DMS 273 treated with DMSO at 0.1 percent for 48 hours (cell line): Measurements from ENCODE around the gene NABP2.
"Not testable (repeated sequence)": the region's sequence is repeated elsewhere in the genome, so short reads cannot be mapped to it uniquely, and the experiment has no call there.

Experiments
- DNase-seq: peaks from one replicate; lab custom pipeline; 2025; lab: John Stamatoyannopoulos, UW

NABP2 gene

GRCh38 chr12:56224102-56224701, at the start of gene NABP2:
TSS of gene NABP2 (plus strand) at chr12:56224342. CDS start at chr12:56224857, 515 bp downstream.
- DNase-seq: peak; percentile 88

GRCh38 chr12:56178347-56178746, 45.8 kb upstream of the NABP2 start:
- no peak for DNase-seq

GRCh38 chr12:56186957-56187356, 37.2 kb upstream of the NABP2 start:
- no peak for DNase-seq

GRCh38 chr12:56188131-56188777, 35.9 kb upstream of the NABP2 start:
- no peak for DNase-seq

- no peak for DNase-seq
Observed at GRCh38 chr12:56188778-56189098, 35.4 kb upstream of the NABP2 start.

GRCh38 chr12:56189099-56189917, 34.8 kb upstream of the NABP2 start, which contains the start of gene SMARCC2:
TSS of gene SMARCC2 (minus strand) at chr12:56189483. CDS start at chr12:56189461, 22 bp downstream.
- DNase-seq: peak; percentile 17

GRCh38 chr12:56189918-56190694, 34.0 kb upstream of the NABP2 start:
- DNase-seq: peak; percentile 58

GRCh38 chr12:56190695-56191155, 33.4 kb upstream of the NABP2 start:
- no peak for DNase-seq

GRCh38 chr12:56192582-56192981, 31.6 kb upstream of the NABP2 start:
- no peak for DNase-seq

- DNase-seq: peak; percentile 62
Observed at GRCh38 chr12:56193025-56193578, 31.0 kb upstream of the NABP2 start.

GRCh38 chr12:56196818-56197550, 27.2 kb upstream of the NABP2 start:
- DNase-seq: not testable (repeated sequence)

GRCh38 chr12:56197921-56198635, 26.1 kb upstream of the NABP2 start:
- DNase-seq: no peak

GRCh38 chr12:56198836-56199235, 25.3 kb upstream of the NABP2 start:
- DNase-seq: no peak

- DNase-seq: no peak
Observed at GRCh38 chr12:56202366-56202765, 21.8 kb upstream of the NABP2 start.

- no peak for DNase-seq
Observed at GRCh38 chr12:56202838-56203237, 21.3 kb upstream of the NABP2 start.

- DNase-seq: no peak
Observed at GRCh38 chr12:56204275-56204674, 19.9 kb upstream of the NABP2 start.

GRCh38 chr12:56205445-56205844, 18.7 kb upstream of the NABP2 start:
- DNase-seq: no peak

- no peak for DNase-seq
Observed at GRCh38 chr12:56206452-56207166, 17.5 kb upstream of the NABP2 start.

- DNase-seq: no peak
Observed at GRCh38 chr12:56208006-56208405, 16.1 kb upstream of the NABP2 start.

- no peak for DNase-seq
Observed at GRCh38 chr12:56212361-56212760, 11.8 kb upstream of the NABP2 start.
